ENCODE results near the gene BBS9. TPM values are rescaled to one million over a fixed set of nuclear protein-coding genes. Genes with fewer than 3 reads are reported as not detected.

BBS9 gene
- total and polyA plus RNA-seq, 9 of the 15 experiments (the other 6 are each of a cell fraction or from before 2014, with no cell fraction given) = 0.77 to 3.3 (median 2.4) TPM

DNA sequence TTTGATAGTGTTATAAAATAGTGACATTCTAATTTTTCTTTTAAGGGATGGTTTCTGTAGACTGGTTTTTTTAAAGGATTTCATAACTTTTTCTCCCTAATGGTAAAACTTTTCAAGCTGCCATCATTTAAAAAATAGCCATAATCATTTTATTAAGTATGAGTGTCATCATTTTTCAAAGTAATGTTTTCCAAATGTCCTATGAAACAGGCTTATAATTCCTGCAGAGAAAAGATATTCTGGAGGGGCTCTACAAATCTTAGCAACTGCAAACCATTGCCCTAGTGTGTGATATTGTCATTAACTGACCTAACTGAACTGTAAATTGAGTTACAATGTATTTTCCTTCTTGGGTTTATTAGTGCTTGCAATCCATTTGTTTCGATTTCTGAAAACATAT is 226.0 kb downstream of the BBS9 start:
- ChIA-PET CTCF (ENCODE audit: low intra/inter-chr PET ratio) (no interaction called here), POLR2A (no interaction called here)
- DNase-seq (ENCODE audit: extremely low read depth in 1 of 4, low spot score in 3 of 4) = no peak
- H3K4me3 ChIP-seq = no peak overlapping the region
- WGBS (ENCODE audit: insufficient coverage, low coverage, missing lambda C conversion rate) = 0% methylated on average over 1 of the region's 1 CpG
- no peaks in the 10 kb centered on the region for H3K27me3 ChIP-seq (ENCODE audit: control insufficient read depth in 2 of 2, insufficient read depth in 2 of 2, low read length in 2 of 2)
- no peaks in the 10 kb centered on the region for H3K9me3 ChIP-seq (replicated peaks; ENCODE audit: control insufficient read depth, insufficient read depth, low read depth, low read length)
- no peak overlapping the region for H2AFZ ChIP-seq (ENCODE audit: low read depth, low read length)
- no peak overlapping the region for H3K9ac ChIP-seq (ENCODE audit: insufficient read depth in 1 of 2, low read depth in 2 of 2, low read length in 2 of 2)
- H3K4me2 ChIP-seq (ENCODE audit: insufficient read depth, low read length) = no peak overlapping the region
- no peak overlapping the region for H3K27ac ChIP-seq (ENCODE audit: extremely low read depth, low read depth, low read length)
- no TSS peak for BruUV-seq (replicated peaks)
- H3K36me3 ChIP-seq (ENCODE audit: control insufficient read depth, insufficient read depth, low read length) = no peaks in the 10 kb centered on the region
- H3K79me2 ChIP-seq (ENCODE audit: control insufficient read depth, insufficient read depth, low read length) = no peaks in the 10 kb centered on the region
- no peak for TF ChIP-seq CTBP1 (IDR thresholded peaks at IDR 0.05; ENCODE audit: borderline replicate concordance)
- H3K4me1 ChIP-seq (replicated peaks in 1 of 2; ENCODE audit: control insufficient read depth in 2 of 2, insufficient read depth in 2 of 2, low read length in 2 of 2) = no peaks in the 10 kb centered on the region
- intact Hi-C loops (cut with micrococcal nuclease) (no loop called here), in situ Hi-C loops (cut with MboI) (no loop called here)
- no peaks in the 10 kb centered on the region for H4K20me1 ChIP-seq (replicated peaks; ENCODE audit: control insufficient read depth, insufficient read depth, low read length)
- no peaks in the 10 kb centered on the region for H3K9me1 ChIP-seq (ENCODE audit: control insufficient read depth, insufficient read depth, low read length)
- ATAC-seq = no peak
- no peak for FAIRE-seq

DNA sequence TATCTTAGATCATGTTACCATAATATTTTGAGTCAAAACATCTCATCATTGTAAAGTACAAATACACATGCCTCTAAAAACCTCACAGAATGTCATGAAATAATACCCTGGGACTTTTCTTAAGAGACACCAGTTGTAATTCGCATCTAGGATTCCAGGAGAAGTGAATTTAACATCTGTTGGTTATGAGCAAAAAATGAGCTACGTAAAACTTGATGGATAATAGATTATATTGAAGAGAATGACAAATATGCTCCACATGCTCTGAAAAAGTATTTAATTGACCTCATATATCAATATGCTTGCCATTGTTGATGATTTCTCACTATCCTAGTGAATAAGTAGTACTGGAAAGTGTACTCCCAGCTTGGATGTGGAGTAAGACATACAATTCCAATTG is 227.0 kb downstream of the BBS9 start:
- Histone ChIP-seq H3K4me3 (no peak overlapping the region), H3K4me2 (ENCODE audit: insufficient read depth, low read length) (no peak overlapping the region), H3K9me1 (ENCODE audit: control insufficient read depth, insufficient read depth, low read length) (no peaks in the 10 kb centered on the region), H3K4me1 (replicated peaks in 1 of 2; ENCODE audit: control insufficient read depth in 2 of 2, insufficient read depth in 2 of 2, low read length in 2 of 2) (no peaks in the 10 kb centered on the region), H3K27me3 (ENCODE audit: control insufficient read depth in 2 of 2, insufficient read depth in 2 of 2, low read length in 2 of 2) (no peaks in the 10 kb centered on the region), H3K36me3 (ENCODE audit: control insufficient read depth, insufficient read depth, low read length) (no peaks in the 10 kb centered on the region), H4K20me1 (replicated peaks; ENCODE audit: control insufficient read depth, insufficient read depth, low read length) (no peaks in the 10 kb centered on the region), H3K27ac (ENCODE audit: extremely low read depth, low read depth, low read length) (no peak overlapping the region), H3K9ac (ENCODE audit: insufficient read depth in 1 of 2, low read depth in 2 of 2, low read length in 2 of 2) (no peak overlapping the region), H3K79me2 (ENCODE audit: control insufficient read depth, insufficient read depth, low read length) (no peaks in the 10 kb centered on the region), H2AFZ (ENCODE audit: low read depth, low read length) (no peak overlapping the region), H3K9me3 (replicated peaks; ENCODE audit: control insufficient read depth, insufficient read depth, low read depth, low read length) (no peaks in the 10 kb centered on the region)
- in situ Hi-C loops (cut with MboI) = no loop called here
- intact Hi-C loops (cut with micrococcal nuclease) = no loop called here
- DNase-seq (ENCODE audit: extremely low read depth in 1 of 4, low spot score in 3 of 4) (no peak), FAIRE-seq (no peak), ATAC-seq (no peak)
- WGBS (ENCODE audit: insufficient coverage, low coverage, missing lambda C conversion rate) = 4% methylated on average over 2 of the region's 2 CpGs
- no TSS peak for BruUV-seq (replicated peaks)
- ChIA-PET CTCF (ENCODE audit: low intra/inter-chr PET ratio) (interaction anchor here (0.6 kb wide), 1 partner anchor 504 kb away, joined by 3 read pairs; no protein-coding TSS in a partner anchor), POLR2A (no interaction called here)
- TF ChIP-seq BDP1 (IDR thresholded peaks at IDR 0.05; ENCODE audit: insufficient read depth, insufficient read length) = no peak
- TF ChIP-seq, protein P1, sequence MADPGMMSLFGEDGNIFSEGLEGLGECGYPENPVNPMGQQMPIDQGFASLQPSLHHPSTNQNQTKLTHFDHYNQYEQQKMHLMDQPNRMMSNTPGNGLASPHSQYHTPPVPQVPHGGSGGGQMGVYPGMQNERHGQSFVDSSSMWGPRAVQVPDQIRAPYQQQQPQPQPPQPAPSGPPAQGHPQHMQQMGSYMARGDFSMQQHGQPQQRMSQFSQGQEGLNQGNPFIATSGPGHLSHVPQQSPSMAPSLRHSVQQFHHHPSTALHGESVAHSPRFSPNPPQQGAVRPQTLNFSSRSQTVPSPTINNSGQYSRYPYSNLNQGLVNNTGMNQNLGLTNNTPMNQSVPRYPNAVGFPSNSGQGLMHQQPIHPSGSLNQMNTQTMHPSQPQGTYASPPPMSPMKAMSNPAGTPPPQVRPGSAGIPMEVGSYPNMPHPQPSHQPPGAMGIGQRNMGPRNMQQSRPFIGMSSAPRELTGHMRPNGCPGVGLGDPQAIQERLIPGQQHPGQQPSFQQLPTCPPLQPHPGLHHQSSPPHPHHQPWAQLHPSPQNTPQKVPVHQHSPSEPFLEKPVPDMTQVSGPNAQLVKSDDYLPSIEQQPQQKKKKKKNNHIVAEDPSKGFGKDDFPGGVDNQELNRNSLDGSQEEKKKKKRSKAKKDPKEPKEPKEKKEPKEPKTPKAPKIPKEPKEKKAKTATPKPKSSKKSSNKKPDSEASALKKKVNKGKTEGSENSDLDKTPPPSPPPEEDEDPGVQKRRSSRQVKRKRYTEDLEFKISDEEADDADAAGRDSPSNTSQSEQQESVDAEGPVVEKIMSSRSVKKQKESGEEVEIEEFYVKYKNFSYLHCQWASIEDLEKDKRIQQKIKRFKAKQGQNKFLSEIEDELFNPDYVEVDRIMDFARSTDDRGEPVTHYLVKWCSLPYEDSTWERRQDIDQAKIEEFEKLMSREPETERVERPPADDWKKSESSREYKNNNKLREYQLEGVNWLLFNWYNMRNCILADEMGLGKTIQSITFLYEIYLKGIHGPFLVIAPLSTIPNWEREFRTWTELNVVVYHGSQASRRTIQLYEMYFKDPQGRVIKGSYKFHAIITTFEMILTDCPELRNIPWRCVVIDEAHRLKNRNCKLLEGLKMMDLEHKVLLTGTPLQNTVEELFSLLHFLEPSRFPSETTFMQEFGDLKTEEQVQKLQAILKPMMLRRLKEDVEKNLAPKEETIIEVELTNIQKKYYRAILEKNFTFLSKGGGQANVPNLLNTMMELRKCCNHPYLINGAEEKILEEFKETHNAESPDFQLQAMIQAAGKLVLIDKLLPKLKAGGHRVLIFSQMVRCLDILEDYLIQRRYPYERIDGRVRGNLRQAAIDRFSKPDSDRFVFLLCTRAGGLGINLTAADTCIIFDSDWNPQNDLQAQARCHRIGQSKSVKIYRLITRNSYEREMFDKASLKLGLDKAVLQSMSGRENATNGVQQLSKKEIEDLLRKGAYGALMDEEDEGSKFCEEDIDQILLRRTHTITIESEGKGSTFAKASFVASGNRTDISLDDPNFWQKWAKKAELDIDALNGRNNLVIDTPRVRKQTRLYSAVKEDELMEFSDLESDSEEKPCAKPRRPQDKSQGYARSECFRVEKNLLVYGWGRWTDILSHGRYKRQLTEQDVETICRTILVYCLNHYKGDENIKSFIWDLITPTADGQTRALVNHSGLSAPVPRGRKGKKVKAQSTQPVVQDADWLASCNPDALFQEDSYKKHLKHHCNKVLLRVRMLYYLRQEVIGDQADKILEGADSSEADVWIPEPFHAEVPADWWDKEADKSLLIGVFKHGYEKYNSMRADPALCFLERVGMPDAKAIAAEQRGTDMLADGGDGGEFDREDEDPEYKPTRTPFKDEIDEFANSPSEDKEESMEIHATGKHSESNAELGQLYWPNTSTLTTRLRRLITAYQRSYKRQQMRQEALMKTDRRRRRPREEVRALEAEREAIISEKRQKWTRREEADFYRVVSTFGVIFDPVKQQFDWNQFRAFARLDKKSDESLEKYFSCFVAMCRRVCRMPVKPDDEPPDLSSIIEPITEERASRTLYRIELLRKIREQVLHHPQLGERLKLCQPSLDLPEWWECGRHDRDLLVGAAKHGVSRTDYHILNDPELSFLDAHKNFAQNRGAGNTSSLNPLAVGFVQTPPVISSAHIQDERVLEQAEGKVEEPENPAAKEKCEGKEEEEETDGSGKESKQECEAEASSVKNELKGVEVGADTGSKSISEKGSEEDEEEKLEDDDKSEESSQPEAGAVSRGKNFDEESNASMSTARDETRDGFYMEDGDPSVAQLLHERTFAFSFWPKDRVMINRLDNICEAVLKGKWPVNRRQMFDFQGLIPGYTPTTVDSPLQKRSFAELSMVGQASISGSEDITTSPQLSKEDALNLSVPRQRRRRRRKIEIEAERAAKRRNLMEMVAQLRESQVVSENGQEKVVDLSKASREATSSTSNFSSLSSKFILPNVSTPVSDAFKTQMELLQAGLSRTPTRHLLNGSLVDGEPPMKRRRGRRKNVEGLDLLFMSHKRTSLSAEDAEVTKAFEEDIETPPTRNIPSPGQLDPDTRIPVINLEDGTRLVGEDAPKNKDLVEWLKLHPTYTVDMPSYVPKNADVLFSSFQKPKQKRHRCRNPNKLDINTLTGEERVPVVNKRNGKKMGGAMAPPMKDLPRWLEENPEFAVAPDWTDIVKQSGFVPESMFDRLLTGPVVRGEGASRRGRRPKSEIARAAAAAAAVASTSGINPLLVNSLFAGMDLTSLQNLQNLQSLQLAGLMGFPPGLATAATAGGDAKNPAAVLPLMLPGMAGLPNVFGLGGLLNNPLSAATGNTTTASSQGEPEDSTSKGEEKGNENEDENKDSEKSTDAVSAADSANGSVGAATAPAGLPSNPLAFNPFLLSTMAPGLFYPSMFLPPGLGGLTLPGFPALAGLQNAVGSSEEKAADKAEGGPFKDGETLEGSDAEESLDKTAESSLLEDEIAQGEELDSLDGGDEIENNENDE (IDR thresholded peaks at IDR 0.05; ENCODE audit: low read depth, low read length) = no peak

Data from K562 (cell line).